Measurements from ENCODE around the gene SOS1.

DNA sequence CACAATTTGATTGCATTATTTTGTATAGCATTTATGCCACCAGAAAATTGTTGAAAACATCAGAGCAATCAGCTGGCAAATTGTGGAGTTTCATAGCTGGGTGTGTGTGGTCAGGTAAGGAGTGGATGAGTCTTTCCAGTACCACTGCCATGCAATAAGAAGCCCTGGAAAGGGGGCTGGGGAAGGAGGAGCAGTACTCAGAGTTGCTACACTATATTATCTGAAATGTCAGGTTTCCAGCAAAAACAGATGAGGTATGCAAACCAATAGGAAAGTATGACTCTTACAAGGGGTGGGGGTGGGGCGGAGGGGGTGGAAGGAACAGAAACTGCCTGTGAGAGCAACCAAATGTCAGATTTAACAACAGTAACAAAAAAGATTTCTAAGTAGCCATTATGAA is 112.2 kb downstream of the SOS1 start:
- TF ChIP-seq CTCF (IDR thresholded peaks at IDR 0.05) (no peak), POLR2A (IDR thresholded peaks at IDR 0.05) (no peak)

Data from Peyer's patch (tissue), 4 donors.